T-helper 1 cell treated with Interleukin-12 subunit alpha and Interleukin-12 subunit beta and Interleukin-4 antibody, amounts not matched to agents 30 ng/mL and 1 ng/mL, for 36 hours (primary cell): ENCODE results near the gene FAM234B. TPM values are rescaled to one million over a fixed set of nuclear protein-coding genes. Genes with fewer than 3 reads are reported as not detected.

Source experiments
- intact Hi-C: fragments of 100-400 bp; cut with micrococcal nuclease; formaldehyde crosslinking; loops from one replicate; pipeline ENCODE4 v1.15.1; 2024
- total RNA-seq: library from RNA; stranded (reverse); gene quantifications from 2 replicates; pipeline ENCODE4 v1.2.3, GENCODE V29; 2022

FAM234B gene
- total RNA-seq, 1 donor from 2014 or later: 4.1 TPM

- intact Hi-C loops: no loop called here
These were observed 41.9 kb downstream of the FAM234B start for GRCh38 chr12:13085968-13086686.

- intact Hi-C loops: no loop called here
These were observed 43.6 kb downstream of the FAM234B start for GRCh38 chr12:13087766-13088165.

- intact Hi-C loops: no loop called here
These were observed 44.3 kb downstream of the FAM234B start for GRCh38 chr12:13088496-13088895.

GRCh38 chr12:13090054-13090453 is 45.9 kb downstream of the FAM234B start:
- intact Hi-C loops: no loop called here

GRCh38 chr12:13091832-13092231 is 47.7 kb downstream of the FAM234B start:
- intact Hi-C loops: no loop called here

GRCh38 chr12:13093191-13093847 is 49.1 kb downstream of the FAM234B start:
- intact Hi-C loops: no loop called here

- intact Hi-C loops: no loop called here
These were observed 49.7 kb downstream of the FAM234B start for GRCh38 chr12:13093848-13094220.

- intact Hi-C loops: no loop called here
These were observed 50.2 kb downstream of the FAM234B start for GRCh38 chr12:13094367-13094766.

GRCh38 chr12:13095266-13095995 is 51.2 kb downstream of the FAM234B start:
- intact Hi-C loops: no loop called here

- intact Hi-C loops: loop anchor here (1.0 kb wide), 4 partner anchors 53 to 181 kb away; partner anchors contain the start of gene FAM234B
These were observed 53.4 kb downstream of the FAM234B start for GRCh38 chr12:13097491-13098011.

GRCh38 chr12:13099066-13099843 is 55.1 kb downstream of the FAM234B start:
- intact Hi-C loops: no loop called here

- intact Hi-C loops: loop anchor here (2.0 to 10.0 kb wide), 5 partner anchors 62 to 1675 kb away; partner anchors contain the start of gene CREBL2
These were observed 55.8 kb downstream of the FAM234B start for GRCh38 chr12:13099844-13100604.

- intact Hi-C loops: loop anchor here (2.0 to 10.0 kb wide), 5 partner anchors 62 to 1674 kb away; partner anchors contain the start of gene CREBL2
These were observed 56.4 kb downstream of the FAM234B start for GRCh38 chr12:13100605-13100881.

GRCh38 chr12:13100882-13101769 is 56.9 kb downstream of the FAM234B start:
- intact Hi-C loops: loop anchor here (1.0 to 10.0 kb wide), 9 partner anchors 61 to 1674 kb away; partner anchors contain the start of genes BORCS5, CREBL2, DDX47 and EMP1

- intact Hi-C loops: loop anchor here (1.0 to 10.0 kb wide), 10 partner anchors 60 to 1673 kb away; partner anchors contain the start of genes BORCS5, CREBL2, DDX47 and EMP1
These were observed 57.7 kb downstream of the FAM234B start for GRCh38 chr12:13101821-13102375.

- intact Hi-C loops: loop anchor here (1.0 to 10.0 kb wide), 5 partner anchors 60 to 1672 kb away; partner anchors contain the start of gene CREBL2
These were observed 58.4 kb downstream of the FAM234B start for GRCh38 chr12:13102461-13103195.

GRCh38 chr12:13103391-13104033 is 59.3 kb downstream of the FAM234B start, which contains the start of gene GSG1:
TSS of gene GSG1 (minus strand) at chr12:13103667. CDS start at chr12:13103512, 155 bp downstream.
- intact Hi-C loops: loop anchor here (5.0 to 10.0 kb wide), 4 partner anchors 59 to 1671 kb away; partner anchors contain the start of gene CREBL2
